HK-2 (cell line): ENCODE results near the gene CELSR3.

Experiments used
- DNase-seq: peaks from one replicate; pipeline ENCODE4 v3.0.0-alpha.2; 2018; ENCODE audit not compliant: unreplicated experiment

CELSR3 gene

GRCh38 chr3:48685603-48686511 lies 23.2 kb upstream of the CELSR3 start, which contains the start of gene NCKIPSD:
Gene NCKIPSD (minus strand): TSS chr3:48685915. CDS start chr3:48685807, 108 bp downstream.
- DNase-seq = peak; percentile 84

- DNase-seq = no peak
Observed at GRCh38 chr3:48685293-48685602, 22.6 kb upstream of the CELSR3 start.

GRCh38 chr3:48684480-48685143 lies 21.9 kb upstream of the CELSR3 start:
- no peak for DNase-seq

- DNase-seq = no peak
Observed at GRCh38 chr3:48684054-48684349, 21.3 kb upstream of the CELSR3 start.

- DNase-seq = no peak
Observed at GRCh38 chr3:48682786-48683185, 20.1 kb upstream of the CELSR3 start.

GRCh38 chr3:48681974-48682610 lies 19.4 kb upstream of the CELSR3 start:
- no peak for DNase-seq

GRCh38 chr3:48681541-48681880 lies 18.8 kb upstream of the CELSR3 start:
- no peak for DNase-seq

- DNase-seq = no peak
Observed at GRCh38 chr3:48680811-48681540, 18.3 kb upstream of the CELSR3 start.

- no peak for DNase-seq
Observed at GRCh38 chr3:48679411-48680391, 17.0 kb upstream of the CELSR3 start.

GRCh38 chr3:48678566-48679380 lies 16.1 kb upstream of the CELSR3 start:
- DNase-seq = no peak

- no peak for DNase-seq
Observed at GRCh38 chr3:48678056-48678455, 15.4 kb upstream of the CELSR3 start.

GRCh38 chr3:48674505-48674904 lies 11.8 kb upstream of the CELSR3 start:
- no peak for DNase-seq

- no peak for DNase-seq
Observed at GRCh38 chr3:48672522-48672921, 9.8 kb upstream of the CELSR3 start.

GRCh38 chr3:48664929-48665328 lies 2.2 kb upstream of the CELSR3 start:
- no peak for DNase-seq

GRCh38 chr3:48664313-48664644 lies 1.6 kb upstream of the CELSR3 start:
- no peak for DNase-seq

GRCh38 chr3:48663489-48664312 lies 1.0 kb upstream of the CELSR3 start:
- peak; percentile 98 for DNase-seq

- DNase-seq = peak; percentile 21
Observed at GRCh38 chr3:48662145-48662752, 437 bp downstream of the CELSR3 start.

GRCh38 chr3:48661501-48662144 lies 1.1 kb downstream of the CELSR3 start:
- DNase-seq = peak; percentile 68
